ENCODE measurements around the gene GFI1B. TPM values are rescaled to one million over a fixed set of nuclear protein-coding genes. Genes with fewer than 3 reads are reported as not detected.

Gene GFI1B
- total RNA-seq: not detected

- CTCF ChIA-PET: interaction anchor here (0.9 to 2.1 kb wide), 15 partner anchors 9 to 166 kb away, joined by 3 to 10 read pairs (median 4); partner anchors contain the start of gene TSC1
- Mint-ChIP-seq H3K27me3 (peaks cover 40% of the 10 kb centered on the region), H3K36me3 (ENCODE audit: low read depth) (no peaks in the 10 kb centered on the region), H3K9me3 (no peaks in the 10 kb centered on the region), H3K4me3 (no peak within 1 kb of the TSS), H3K27ac (no peak within 1 kb of the TSS), H3K4me1 (ENCODE audit: low read depth) (peaks cover 2% of the 10 kb centered on the region)
- TF ChIP-seq CTCF (IDR thresholded peaks at IDR 0.05): no peak
- DNase-seq (no peak), ATAC-seq (no peak)
- intact Hi-C loops (cut with micrococcal nuclease): no loop called here
- POLR2A ChIA-PET: no interaction called here
Observed at GRCh38 chr9:132978451-132979131, at the start of gene GFI1B. Gene GFI1B (plus strand): TSS chr9:132978694. CDS start chr9:132986679, 7,985 bp downstream.

- Mint-ChIP-seq H3K9me3 (no peaks in the 10 kb centered on the region), H3K36me3 (ENCODE audit: low read depth) (peaks cover 15% of the 10 kb centered on the region), H3K27me3 (no peaks in the 10 kb centered on the region), H3K4me1 (ENCODE audit: low read depth) (no peaks in the 10 kb centered on the region), H3K4me3 (no peak overlapping the region), H3K27ac (no peak overlapping the region)
- ChIA-PET CTCF (interaction anchor here (1.6 kb wide), 1 partner anchor 41 kb away, joined by 3 read pairs; no protein-coding TSS in a partner anchor), POLR2A (interaction anchor here (0.9 to 1.6 kb wide), 3 partner anchors 11 to 37 kb away, joined by 3 to 4 read pairs (median 3); partner anchors contain the start of gene TSC1)
- no peak for TF ChIP-seq CTCF (IDR thresholded peaks at IDR 0.05)
- intact Hi-C loops (cut with micrococcal nuclease): no loop called here
- ATAC-seq (no peak), DNase-seq (no peak)
Observed at GRCh38 chr9:132931178-132931735, 47.2 kb upstream of the GFI1B start.

- no peak for DNase-seq
- TF ChIP-seq CTCF (IDR thresholded peaks at IDR 0.05): no peak
- Mint-ChIP-seq H3K27ac (no peak overlapping the region), H3K9me3 (no peaks in the 10 kb centered on the region), H3K4me3 (no peak overlapping the region), H3K36me3 (ENCODE audit: low read depth) (peaks cover 8% of the 10 kb centered on the region), H3K4me1 (ENCODE audit: low read depth) (no peaks in the 10 kb centered on the region), H3K27me3 (no peaks in the 10 kb centered on the region)
- ChIA-PET POLR2A (interaction anchor here (0.6 to 3.4 kb wide), 4 partner anchors 9 to 54 kb away, joined by 3 to 20 read pairs (median 4); partner anchors contain the start of gene TSC1), CTCF (interaction anchor here (0.6 to 2.8 kb wide), 6 partner anchors 11 to 43 kb away, joined by 3 to 8 read pairs (median 4); partner anchors contain the start of gene GFI1B)
- ATAC-seq: no peak
- intact Hi-C loops (cut with micrococcal nuclease): no loop called here
Observed at GRCh38 chr9:132935026-132935425, 43.5 kb upstream of the GFI1B start.

GRCh38 chr9:132937463-132937901 lies 41.0 kb upstream of the GFI1B start:
- ATAC-seq (no peak), DNase-seq (no peak)
- Mint-ChIP-seq H3K36me3 (ENCODE audit: low read depth) (peaks cover 6% of the 10 kb centered on the region), H3K4me3 (no peak overlapping the region), H3K4me1 (ENCODE audit: low read depth) (peaks cover 8% of the 10 kb centered on the region), H3K9me3 (no peaks in the 10 kb centered on the region), H3K27me3 (no peaks in the 10 kb centered on the region), H3K27ac (no peak overlapping the region)
- intact Hi-C loops (cut with micrococcal nuclease): no loop called here
- ChIA-PET CTCF (no interaction called here), POLR2A (no interaction called here)
- TF ChIP-seq CTCF (IDR thresholded peaks at IDR 0.05): no peak

- POLR2A ChIA-PET: no interaction called here
- Mint-ChIP-seq H3K9me3 (no peaks in the 10 kb centered on the region), H3K36me3 (ENCODE audit: low read depth) (no peaks in the 10 kb centered on the region), H3K27ac (no peak overlapping the region), H3K27me3 (no peaks in the 10 kb centered on the region), H3K4me3 (no peak overlapping the region), H3K4me1 (ENCODE audit: low read depth) (peaks cover 22% of the 10 kb centered on the region)
- CTCF ChIA-PET: interaction anchor here (1.3 to 1.4 kb wide), 2 partner anchors 33 to 37 kb away, joined by 3 to 6 read pairs; no protein-coding TSS in a partner anchor
- TF ChIP-seq CTCF (IDR thresholded peaks at IDR 0.05): no peak
- intact Hi-C loops (cut with micrococcal nuclease): no loop called here
- no peak for DNase-seq
- ATAC-seq: no peak
Observed at GRCh38 chr9:132939169-132939568, 39.3 kb upstream of the GFI1B start.
